HG03442 (cell line): ENCODE data around the gene SLC22A2.
"Not testable (repeated sequence)": the region's sequence is repeated elsewhere in the genome, so short reads cannot be mapped to it uniquely, and the experiment has no call there.

ENCODE experiments used
- ATAC-seq: cut with Tn5 transposase; IDR thresholded peaks from one replicate; pipeline ENCODE4 v1.9.1; 2021; ENCODE audit warnings: mild to moderate bottlenecking, moderate library complexity; ENCODE audit not compliant: unreplicated experiment

Gene SLC22A2

GRCh38 chr6:160258346-160259142 is at the start of gene SLC22A2:
SLC22A2 (minus strand) TSS chr6:160258821; CDS start chr6:160258757, 64 bp downstream.
- no peak for ATAC-seq

GRCh38 chr6:160305926-160306713 is 47.5 kb upstream of the SLC22A2 start:
- ATAC-seq = no peak

GRCh38 chr6:160303806-160304205 is 45.2 kb upstream of the SLC22A2 start:
- ATAC-seq = no peak

- ATAC-seq = not testable (repeated sequence)
Observed at GRCh38 chr6:160302431-160303082, 43.9 kb upstream of the SLC22A2 start.

- no peak for ATAC-seq
Observed at GRCh38 chr6:160301339-160301738, 42.7 kb upstream of the SLC22A2 start.

GRCh38 chr6:160300076-160300695 is 41.6 kb upstream of the SLC22A2 start:
- no peak for ATAC-seq

- ATAC-seq = no peak
Observed at GRCh38 chr6:160299559-160299958, 40.9 kb upstream of the SLC22A2 start.

GRCh38 chr6:160298121-160298520 is 39.5 kb upstream of the SLC22A2 start:
- ATAC-seq = no peak

GRCh38 chr6:160297310-160297709 is 38.7 kb upstream of the SLC22A2 start:
- ATAC-seq = no peak

GRCh38 chr6:160293844-160294243 is 35.2 kb upstream of the SLC22A2 start:
- no peak for ATAC-seq

- ATAC-seq = no peak
Observed at GRCh38 chr6:160285541-160286105, 27.0 kb upstream of the SLC22A2 start.

GRCh38 chr6:160284575-160284974 is 26.0 kb upstream of the SLC22A2 start:
- no peak for ATAC-seq

- no peak for ATAC-seq
Observed at GRCh38 chr6:160282444-160282843, 23.8 kb upstream of the SLC22A2 start.

- no peak for ATAC-seq
Observed at GRCh38 chr6:160279850-160280249, 21.2 kb upstream of the SLC22A2 start.

GRCh38 chr6:160278786-160279310 is 20.2 kb upstream of the SLC22A2 start:
- ATAC-seq = no peak

- ATAC-seq = no peak
Observed at GRCh38 chr6:160278311-160278710, 19.7 kb upstream of the SLC22A2 start.

- no peak for ATAC-seq
Observed at GRCh38 chr6:160277546-160277945, 18.9 kb upstream of the SLC22A2 start.

GRCh38 chr6:160277144-160277543 is 18.5 kb upstream of the SLC22A2 start:
- no peak for ATAC-seq

GRCh38 chr6:160276126-160276525 is 17.5 kb upstream of the SLC22A2 start:
- ATAC-seq = no peak

GRCh38 chr6:160275511-160276003 is 16.9 kb upstream of the SLC22A2 start:
- ATAC-seq = no peak
